ENCODE results near the gene SYVN1. TPM values are rescaled to one million over a fixed set of nuclear protein-coding genes. Genes with fewer than 3 reads are reported as not detected.

Gene SYVN1
- total and polyA plus RNA-seq, 2 experiments from 2014 or later = 16.2 to 16.8 TPM

DNA sequence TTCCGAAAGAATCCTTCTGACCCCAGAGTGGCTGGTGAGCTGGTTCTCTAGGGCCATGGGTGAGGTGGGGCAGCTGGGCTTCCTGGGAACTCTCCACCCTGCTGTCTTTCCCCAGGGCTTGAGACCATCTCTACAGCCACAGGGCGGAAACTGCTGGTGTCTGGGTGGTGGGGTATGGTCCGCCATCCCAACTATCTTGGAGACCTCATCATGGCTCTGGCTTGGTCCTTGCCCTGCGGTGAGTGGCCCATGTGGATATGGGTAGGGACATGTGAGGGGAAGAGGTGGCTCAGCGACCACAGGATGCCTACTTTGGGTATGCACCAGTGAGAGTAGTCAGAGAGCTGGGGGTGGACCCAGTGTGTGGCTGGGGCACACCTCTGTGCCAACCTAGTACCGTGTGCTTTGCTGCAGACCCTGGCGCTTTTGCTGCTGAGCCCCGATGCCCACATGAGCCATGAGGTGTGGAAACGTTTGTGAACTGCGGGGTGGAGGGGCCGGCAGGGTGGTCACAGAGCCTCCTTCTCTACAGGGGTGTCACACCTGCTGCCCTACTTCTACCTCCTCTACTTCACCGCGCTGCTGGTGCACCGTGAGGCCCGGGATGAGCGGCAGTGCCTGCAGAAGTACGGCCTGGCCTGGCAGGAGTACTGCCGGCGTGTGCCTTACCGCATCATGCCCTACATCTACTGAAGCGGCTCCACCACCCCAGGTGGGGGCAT lies 18.8 kb downstream of the SYVN1 start:
- Histone ChIP-seq H3K9me3 (ENCODE audit: low read depth) (no peaks in the 10 kb centered on the region), H3K36me3 (peaks cover 9% of the 10 kb centered on the region), H3K4me3 (no peak overlapping the region), H3K27me3 (no peaks in the 10 kb centered on the region), H3K27ac (no peak overlapping the region), H3K4me1 (ENCODE audit: low read depth) (peaks cover 12% of the 10 kb centered on the region)
- TF ChIP-seq, protein P1, sequence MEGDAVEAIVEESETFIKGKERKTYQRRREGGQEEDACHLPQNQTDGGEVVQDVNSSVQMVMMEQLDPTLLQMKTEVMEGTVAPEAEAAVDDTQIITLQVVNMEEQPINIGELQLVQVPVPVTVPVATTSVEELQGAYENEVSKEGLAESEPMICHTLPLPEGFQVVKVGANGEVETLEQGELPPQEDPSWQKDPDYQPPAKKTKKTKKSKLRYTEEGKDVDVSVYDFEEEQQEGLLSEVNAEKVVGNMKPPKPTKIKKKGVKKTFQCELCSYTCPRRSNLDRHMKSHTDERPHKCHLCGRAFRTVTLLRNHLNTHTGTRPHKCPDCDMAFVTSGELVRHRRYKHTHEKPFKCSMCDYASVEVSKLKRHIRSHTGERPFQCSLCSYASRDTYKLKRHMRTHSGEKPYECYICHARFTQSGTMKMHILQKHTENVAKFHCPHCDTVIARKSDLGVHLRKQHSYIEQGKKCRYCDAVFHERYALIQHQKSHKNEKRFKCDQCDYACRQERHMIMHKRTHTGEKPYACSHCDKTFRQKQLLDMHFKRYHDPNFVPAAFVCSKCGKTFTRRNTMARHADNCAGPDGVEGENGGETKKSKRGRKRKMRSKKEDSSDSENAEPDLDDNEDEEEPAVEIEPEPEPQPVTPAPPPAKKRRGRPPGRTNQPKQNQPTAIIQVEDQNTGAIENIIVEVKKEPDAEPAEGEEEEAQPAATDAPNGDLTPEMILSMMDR (IDR thresholded peaks at IDR 0.05; ENCODE audit: low read depth, low read length) = no peak
- DNase-seq (ENCODE audit: low read depth in 1 of 2, low spot score in 1 of 2) = no peak

DNA sequence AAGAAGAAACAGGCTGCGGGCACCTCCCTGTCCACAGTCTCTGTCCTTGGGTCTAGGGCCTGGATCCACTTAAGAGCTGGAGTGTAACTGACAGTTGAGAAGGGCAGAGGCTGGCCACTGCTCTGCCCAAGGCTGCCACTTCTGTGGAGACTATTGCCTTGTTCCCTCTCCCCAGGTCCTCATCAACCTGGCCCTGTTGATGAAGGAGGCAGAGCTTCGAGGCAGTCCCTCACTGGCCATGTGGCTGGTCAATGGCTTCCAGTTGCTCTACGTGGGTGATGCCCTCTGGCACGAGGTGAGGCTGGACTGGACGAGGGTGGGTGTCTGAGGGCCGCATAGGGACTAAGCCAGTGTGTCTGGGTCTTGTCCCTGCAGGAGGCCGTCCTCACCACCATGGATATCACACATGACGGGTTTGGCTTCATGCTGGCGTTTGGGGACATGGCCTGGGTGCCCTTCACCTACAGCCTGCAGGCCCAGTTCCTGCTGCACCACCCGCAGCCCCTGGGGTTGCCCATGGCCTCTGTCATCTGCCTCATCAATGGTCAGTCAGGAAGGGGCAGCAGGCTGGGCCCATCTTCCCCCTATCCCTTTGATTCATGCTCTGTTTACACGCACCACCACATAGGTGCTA lies 19.7 kb downstream of the SYVN1 start:
- Histone ChIP-seq H3K36me3 (peaks cover under 1% of the 10 kb centered on the region), H3K27ac (no peak overlapping the region), H3K4me1 (ENCODE audit: low read depth) (peaks cover 13% of the 10 kb centered on the region), H3K27me3 (no peaks in the 10 kb centered on the region), H3K4me3 (no peak overlapping the region), H3K9me3 (ENCODE audit: low read depth) (no peaks in the 10 kb centered on the region)
- TF ChIP-seq, protein P1 (IDR thresholded peaks at IDR 0.05; ENCODE audit: low read depth, low read length) = no peak
- DNase-seq (ENCODE audit: low read depth in 1 of 2, low spot score in 1 of 2) = no peak

DNA sequence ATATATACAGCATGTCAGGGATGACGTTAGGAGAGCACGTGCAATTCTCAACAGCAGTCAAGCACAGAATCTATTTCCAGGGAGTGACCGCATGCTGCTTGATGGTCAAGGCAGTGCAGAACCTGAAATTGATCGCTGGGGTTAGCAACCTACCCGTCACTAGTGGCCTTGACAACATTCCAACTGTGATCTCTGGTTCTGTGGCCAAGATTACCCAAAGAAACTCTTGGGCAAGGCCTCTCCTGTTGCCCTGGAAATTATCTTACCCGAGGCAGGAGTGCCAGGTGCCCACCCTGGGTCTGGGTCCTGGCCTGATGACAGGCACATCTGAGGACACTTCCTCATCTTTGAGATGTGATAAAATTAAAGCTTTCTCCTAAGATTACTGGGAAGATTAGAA lies 20.5 kb downstream of the SYVN1 start:
- Histone ChIP-seq H3K4me3 (no peak overlapping the region), H3K27ac (no peak overlapping the region), H3K27me3 (no peaks in the 10 kb centered on the region), H3K36me3 (no peaks in the 10 kb centered on the region), H3K4me1 (ENCODE audit: low read depth) (peaks cover 13% of the 10 kb centered on the region), H3K9me3 (ENCODE audit: low read depth) (no peaks in the 10 kb centered on the region)
- DNase-seq (ENCODE audit: low read depth in 1 of 2, low spot score in 1 of 2) = no peak
- TF ChIP-seq, protein P1 (IDR thresholded peaks at IDR 0.05; ENCODE audit: low read depth, low read length) = no peak

DNA sequence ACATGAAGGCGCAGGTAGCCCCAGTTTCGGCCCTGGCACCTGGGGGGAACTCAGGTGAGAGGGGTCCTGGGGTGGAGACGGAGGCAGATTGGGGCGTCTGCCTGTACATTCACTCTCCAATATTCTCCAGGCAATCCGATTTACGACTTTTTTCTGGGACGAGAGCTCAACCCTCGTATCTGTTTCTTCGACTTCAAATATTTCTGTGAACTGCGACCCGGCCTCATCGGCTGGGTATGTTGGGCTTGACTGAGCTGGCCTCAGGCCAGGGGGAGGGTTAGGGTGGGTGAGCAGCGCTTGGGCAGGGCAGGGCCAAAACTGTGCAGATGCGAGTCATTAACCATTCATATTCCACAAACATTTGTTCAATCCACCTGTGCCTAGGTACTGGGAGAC lies 21.0 kb downstream of the SYVN1 start:
- H3K27ac ChIP-seq = peak overlapping the region; percentile 71
- H3K27me3 ChIP-seq = no peaks in the 10 kb centered on the region
- no peaks in the 10 kb centered on the region for H3K36me3 ChIP-seq
- H3K4me3 ChIP-seq = peak overlapping the region; percentile 89
- no peak for DNase-seq (ENCODE audit: low read depth in 1 of 2, low spot score in 1 of 2)
- peaks cover 13% of the 10 kb centered on the region for H3K4me1 ChIP-seq (ENCODE audit: low read depth)
- TF ChIP-seq, protein P1 (IDR thresholded peaks at IDR 0.05; ENCODE audit: low read depth, low read length) = no peak
- H3K9me3 ChIP-seq (ENCODE audit: low read depth) = no peaks in the 10 kb centered on the region

DNA sequence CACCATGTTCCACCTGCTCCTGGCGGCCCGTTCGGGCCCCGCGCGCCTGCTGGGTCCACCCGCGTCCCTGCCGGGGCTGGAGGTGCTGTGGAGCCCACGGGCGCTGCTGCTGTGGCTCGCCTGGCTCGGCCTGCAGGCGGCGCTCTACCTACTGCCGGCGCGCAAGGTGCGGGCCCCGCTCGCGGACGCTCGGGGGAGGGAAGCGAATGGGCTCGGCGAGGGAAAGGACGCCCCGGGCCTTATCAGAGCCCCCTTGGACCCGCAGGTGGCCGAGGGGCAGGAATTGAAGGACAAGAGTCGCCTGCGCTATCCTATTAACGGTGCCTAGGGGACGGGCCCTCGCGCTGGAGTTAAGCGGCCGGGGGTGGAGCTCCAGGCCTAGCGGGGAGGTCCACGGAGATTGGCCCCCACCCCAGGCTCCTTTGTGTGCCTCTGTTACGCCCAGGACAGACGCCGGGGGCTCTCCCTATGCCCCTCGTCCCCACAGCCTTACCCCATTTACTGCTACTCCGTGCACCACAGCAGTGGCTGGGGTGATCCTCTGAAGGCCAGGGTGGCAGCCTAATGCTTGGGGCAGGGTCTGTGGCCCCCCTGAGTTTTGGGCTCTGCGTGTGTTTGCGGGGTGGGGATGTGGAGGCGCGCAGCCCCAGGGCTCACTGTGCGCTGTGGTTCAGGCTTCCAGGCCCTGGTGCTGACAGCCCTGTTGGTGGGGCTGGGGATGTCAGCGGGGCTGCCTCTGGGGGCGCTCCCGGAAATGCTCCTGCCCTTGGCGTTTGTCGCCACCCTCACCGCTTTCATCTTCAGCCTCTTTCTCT lies 21.6 kb downstream of the SYVN1 start:
- peak in 1 of 2 donors; percentile 73 for DNase-seq (ENCODE audit: low read depth in 1 of 2, low spot score in 1 of 2)
- H3K27me3 ChIP-seq = no peaks in the 10 kb centered on the region
- H3K27ac ChIP-seq = peak overlapping the region; percentile 71
- H3K4me1 ChIP-seq (ENCODE audit: low read depth) = peaks cover 13% of the 10 kb centered on the region
- no peaks in the 10 kb centered on the region for H3K36me3 ChIP-seq
- TF ChIP-seq, protein P1 (IDR thresholded peaks at IDR 0.05; ENCODE audit: low read depth, low read length) = peak; percentile 78
- H3K4me3 ChIP-seq = peak overlapping the region; percentile 89
- H3K9me3 ChIP-seq (ENCODE audit: low read depth) = no peaks in the 10 kb centered on the region

All from cardiac muscle cell (in vitro differentiated cells and primary cell).